ENCODE results near the gene ZNF205.
"Not testable (repeated sequence)": the region's sequence is repeated elsewhere in the genome, so short reads cannot be mapped to it uniquely, and the experiment has no call there.

Gene ZNF205

GRCh38 chr16:3135126-3135715, 22.8 kb downstream of the ZNF205 start:
- no peaks in the 10 kb centered on the region for H3K9me3 ChIP-seq (ENCODE audit: severe bottlenecking)
- peak overlapping the region; percentile 44 for H3K27ac ChIP-seq (ENCODE audit: poor library complexity, severe bottlenecking)
- DNase-seq (ENCODE audit: low spot score), result no peak
- no peaks in the 10 kb centered on the region for H3K27me3 ChIP-seq (ENCODE audit: insufficient read depth, poor library complexity, severe bottlenecking)
- no peak for TF ChIP-seq CTCF (IDR thresholded peaks at IDR 0.05; ENCODE audit: poor library complexity, severe bottlenecking)
- peaks cover 4% of the 10 kb centered on the region for H3K4me1 ChIP-seq (ENCODE audit: insufficient read depth, poor library complexity, severe bottlenecking)
- H3K4me3 ChIP-seq (ENCODE audit: severe bottlenecking), result peak overlapping the region; percentile 66
- H3K36me3 ChIP-seq (ENCODE audit: low read depth), result peaks cover 21% of the 10 kb centered on the region
- ATAC-seq (ENCODE audit: low read depth), result no peak; the same call in 2 of the 3 replicates

- ATAC-seq (ENCODE audit: low read depth), result no peak
- Histone ChIP-seq H3K9me3 (ENCODE audit: severe bottlenecking) (no peaks in the 10 kb centered on the region), H3K4me1 (ENCODE audit: insufficient read depth, poor library complexity, severe bottlenecking) (peaks cover 4% of the 10 kb centered on the region), H3K4me3 (ENCODE audit: severe bottlenecking) (no peak overlapping the region), H3K36me3 (ENCODE audit: low read depth) (peaks cover 5% of the 10 kb centered on the region), H3K27ac (ENCODE audit: poor library complexity, severe bottlenecking) (no peak overlapping the region), H3K27me3 (ENCODE audit: insufficient read depth, poor library complexity, severe bottlenecking) (no peaks in the 10 kb centered on the region)
- TF ChIP-seq CTCF (IDR thresholded peaks at IDR 0.05; ENCODE audit: poor library complexity, severe bottlenecking), result no peak
- DNase-seq (ENCODE audit: low spot score), result no peak
Measured at GRCh38 chr16:3137267-3137666, 24.9 kb downstream of the ZNF205 start.

GRCh38 chr16:3138342-3138741, 26.0 kb downstream of the ZNF205 start:
- DNase-seq (ENCODE audit: low spot score) (no peak), ATAC-seq (ENCODE audit: low read depth) (no peak)
- Histone ChIP-seq H3K27ac (ENCODE audit: poor library complexity, severe bottlenecking) (no peak overlapping the region), H3K4me1 (ENCODE audit: insufficient read depth, poor library complexity, severe bottlenecking) (peaks cover under 1% of the 10 kb centered on the region), H3K9me3 (ENCODE audit: severe bottlenecking) (no peaks in the 10 kb centered on the region), H3K27me3 (ENCODE audit: insufficient read depth, poor library complexity, severe bottlenecking) (no peaks in the 10 kb centered on the region), H3K36me3 (ENCODE audit: low read depth) (no peaks in the 10 kb centered on the region; the same call in 1 of the 2 replicates), H3K4me3 (ENCODE audit: severe bottlenecking) (no peak overlapping the region)
- TF ChIP-seq CTCF (IDR thresholded peaks at IDR 0.05; ENCODE audit: poor library complexity, severe bottlenecking), result no peak

GRCh38 chr16:3138823-3139426, 26.5 kb downstream of the ZNF205 start:
- TF ChIP-seq CTCF (IDR thresholded peaks at IDR 0.05; ENCODE audit: poor library complexity, severe bottlenecking), result no peak
- H3K36me3 ChIP-seq (ENCODE audit: low read depth), result no peaks in the 10 kb centered on the region; the same call in 1 of the 2 replicates
- no peak overlapping the region for H3K27ac ChIP-seq (ENCODE audit: poor library complexity, severe bottlenecking)
- no peaks in the 10 kb centered on the region for H3K4me1 ChIP-seq (ENCODE audit: insufficient read depth, poor library complexity, severe bottlenecking)
- H3K9me3 ChIP-seq (ENCODE audit: severe bottlenecking), result no peaks in the 10 kb centered on the region
- no peak for ATAC-seq (ENCODE audit: low read depth)
- no peak overlapping the region for H3K4me3 ChIP-seq (ENCODE audit: severe bottlenecking)
- no peak for DNase-seq (ENCODE audit: low spot score)
- no peaks in the 10 kb centered on the region for H3K27me3 ChIP-seq (ENCODE audit: insufficient read depth, poor library complexity, severe bottlenecking)

- H3K27ac ChIP-seq (ENCODE audit: poor library complexity, severe bottlenecking); H3K27me3 ChIP-seq (ENCODE audit: insufficient read depth, poor library complexity, severe bottlenecking); DNase-seq (ENCODE audit: low spot score); ATAC-seq (ENCODE audit: low read depth); H3K9me3 ChIP-seq (ENCODE audit: severe bottlenecking); H3K4me3 ChIP-seq (ENCODE audit: severe bottlenecking); H3K36me3 ChIP-seq (ENCODE audit: low read depth); H3K4me1 ChIP-seq (ENCODE audit: insufficient read depth, poor library complexity, severe bottlenecking): not testable (repeated sequence)
Measured at GRCh38 chr16:3139561-3139960, 27.2 kb downstream of the ZNF205 start.

All from RWPE2 (cell line).